Measurements from ENCODE around the gene KAT6B.
A peak's percentile ranks its signal among the peaks of the same experiment; 100 is the strongest.

Gene KAT6B

GRCh38 chr10:75019370-75019769, 193.0 kb downstream of the KAT6B start:
- DNase-seq: peak; percentile 22

GRCh38 chr10:75020168-75020567, 193.8 kb downstream of the KAT6B start:
- DNase-seq: no peak

GRCh38 chr10:75021379-75022249, 195.2 kb downstream of the KAT6B start:
- no peak for DNase-seq

- peak; percentile 12 for DNase-seq
Observed at GRCh38 chr10:75023074-75023473, 196.7 kb downstream of the KAT6B start.

- DNase-seq: no peak
Observed at GRCh38 chr10:75024971-75025523, 198.6 kb downstream of the KAT6B start.

- DNase-seq: no peak
Observed at GRCh38 chr10:75028049-75028448, 201.6 kb downstream of the KAT6B start.

GRCh38 chr10:75028748-75029147, 202.3 kb downstream of the KAT6B start:
- DNase-seq: no peak

- no peak for DNase-seq
Observed at GRCh38 chr10:75029420-75029819, 203.0 kb downstream of the KAT6B start.

GRCh38 chr10:75029857-75030256, 203.5 kb downstream of the KAT6B start:
- DNase-seq: no peak

GRCh38 chr10:75030371-75030770, 204.0 kb downstream of the KAT6B start:
- no peak for DNase-seq

- no peak for DNase-seq
Observed at GRCh38 chr10:75032119-75032518, 205.7 kb downstream of the KAT6B start.

- DNase-seq: no peak
Observed at GRCh38 chr10:75032813-75033212, 206.4 kb downstream of the KAT6B start.

- DNase-seq: no peak
Observed at GRCh38 chr10:75033399-75034130, 207.2 kb downstream of the KAT6B start.

GRCh38 chr10:75034131-75034512, 207.7 kb downstream of the KAT6B start:
- DNase-seq: no peak

GRCh38 chr10:75034714-75035258, 208.4 kb downstream of the KAT6B start:
- DNase-seq: no peak

- DNase-seq: no peak
Observed at GRCh38 chr10:75035975-75036708, 209.7 kb downstream of the KAT6B start.

- DNase-seq: no peak
Observed at GRCh38 chr10:75037171-75038153, 211.1 kb downstream of the KAT6B start.

- no peak for DNase-seq
Observed at GRCh38 chr10:75038335-75038734, 211.9 kb downstream of the KAT6B start.

- DNase-seq: no peak
Observed at GRCh38 chr10:75040576-75040975, 214.2 kb downstream of the KAT6B start.

GRCh38 chr10:75042292-75042974, 216.0 kb downstream of the KAT6B start:
- DNase-seq: no peak
